GM19324 (cell line): ENCODE results near the gene FBXO31.

Experiments used
- ATAC-seq: cut with Tn5 transposase; IDR thresholded peaks from one replicate; pipeline ENCODE4 v1.9.1; 2021; ENCODE audit warnings: mild to moderate bottlenecking, moderate library complexity; ENCODE audit not compliant: unreplicated experiment, low FRiP score

FBXO31 gene

DNA sequence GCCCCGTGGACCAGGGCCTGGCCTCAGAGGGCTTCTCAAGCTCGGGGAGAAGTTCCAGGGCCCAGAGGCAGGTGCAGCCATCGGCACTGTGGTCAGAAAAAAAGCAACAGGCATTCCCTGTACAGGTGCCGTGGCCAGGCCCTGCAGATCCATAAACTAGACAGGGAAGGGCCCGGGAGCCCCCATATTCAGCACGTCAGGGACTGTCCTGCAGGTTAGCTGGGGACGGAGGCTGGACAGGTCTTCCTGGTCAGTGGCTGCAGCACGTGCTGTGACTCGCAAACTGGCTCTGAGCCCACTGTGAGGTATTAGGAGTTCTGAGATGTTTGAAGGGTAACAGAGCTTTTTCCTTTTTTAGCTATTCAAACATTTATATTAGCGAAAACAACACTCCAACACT, 51.4 kb downstream of the FBXO31 start:
- ATAC-seq: no peak

DNA sequence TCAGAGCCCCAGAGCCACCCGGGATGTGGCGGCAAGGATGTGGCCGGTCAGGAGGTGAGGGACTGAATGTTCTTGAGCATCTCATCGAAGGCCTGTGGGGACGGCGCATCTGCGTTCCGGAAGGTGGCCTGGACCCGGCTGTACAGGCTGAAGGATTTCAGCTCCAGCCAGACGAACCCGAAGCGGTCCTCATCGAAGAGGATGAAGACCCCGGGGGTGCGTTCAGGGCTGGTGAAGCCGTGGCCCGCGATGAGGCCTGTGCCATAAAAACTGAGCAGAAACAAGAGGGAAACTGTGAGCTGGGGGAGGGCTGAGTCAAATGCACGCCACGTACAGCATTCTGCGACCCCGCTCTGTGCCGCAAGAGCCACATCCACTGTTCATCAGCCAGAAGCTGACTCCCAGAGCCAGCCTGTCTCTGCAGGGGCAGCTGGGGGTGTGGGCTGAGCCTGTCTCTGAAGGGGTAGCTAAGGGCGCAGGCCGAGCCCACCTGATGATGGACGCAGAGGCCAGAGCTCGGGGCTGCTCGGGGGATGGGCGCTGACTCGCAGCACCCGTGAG, 52.3 kb downstream of the FBXO31 start:
- ATAC-seq: no peak

GRCh38 chr16:87330646-87331045, 52.9 kb downstream of the FBXO31 start:
- ATAC-seq: no peak

DNA sequence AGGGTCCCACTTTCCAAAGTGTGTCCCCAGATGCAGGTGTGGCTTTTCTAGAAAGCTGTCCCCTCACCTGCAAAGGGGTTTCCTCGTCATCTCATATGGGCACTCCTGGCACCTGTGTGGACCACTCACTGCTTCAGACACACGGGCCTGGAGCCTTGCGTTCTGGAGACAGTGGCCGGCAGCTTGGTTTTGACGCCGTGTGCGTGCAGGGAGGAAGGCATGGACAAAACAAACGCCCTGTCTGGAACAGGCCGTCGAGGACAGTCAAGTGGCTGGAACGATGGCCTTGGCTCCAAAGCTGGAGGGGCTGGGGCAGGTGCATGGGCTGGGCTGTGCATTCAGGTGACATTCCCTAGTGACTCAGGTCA, 53.3 kb downstream of the FBXO31 start:
- no peak for ATAC-seq

DNA sequence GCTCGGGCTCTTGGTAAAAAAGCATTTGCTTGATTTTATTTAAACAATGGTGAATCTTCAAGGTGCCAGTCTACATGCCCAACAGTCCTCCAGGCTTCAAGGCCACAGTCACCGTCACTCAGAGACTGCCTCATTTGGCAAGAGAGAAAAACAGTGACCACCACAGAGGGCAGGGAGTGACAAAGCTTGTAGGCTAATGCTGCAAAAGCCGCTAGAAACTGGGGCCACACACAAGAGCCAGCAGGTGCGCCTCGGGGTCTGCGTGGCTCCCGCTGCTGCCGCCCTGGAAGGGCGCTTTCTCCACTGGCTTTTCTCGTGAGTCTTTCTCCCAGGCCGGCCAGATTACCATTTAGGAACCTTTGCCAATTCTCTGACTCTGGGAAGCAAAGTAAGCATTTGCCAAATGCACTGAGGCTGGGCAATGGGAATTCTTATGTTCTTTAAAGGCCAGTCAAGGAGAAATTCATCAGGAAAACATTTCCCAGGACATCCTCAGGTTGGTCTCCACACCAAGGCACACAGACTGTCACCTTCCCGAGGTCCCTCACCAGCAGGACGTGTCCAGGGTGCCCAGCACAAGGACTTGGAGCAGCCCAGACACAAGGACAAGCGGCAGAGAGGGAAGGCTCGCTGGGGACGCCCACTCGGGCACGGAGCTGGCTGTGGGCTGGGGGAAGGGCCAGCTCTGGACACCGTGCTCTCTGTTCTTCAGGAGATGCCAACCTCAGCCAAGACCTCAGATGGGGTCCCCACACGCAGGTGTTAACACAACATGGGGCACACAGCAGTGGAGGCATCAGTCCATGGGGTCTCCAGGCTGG, 53.9 kb downstream of the FBXO31 start:
- ATAC-seq: no peak

- ATAC-seq: no peak
Observed at GRCh38 chr16:87328846-87329245, 54.7 kb downstream of the FBXO31 start.

GRCh38 chr16:87327798-87328495, 55.6 kb downstream of the FBXO31 start:
- ATAC-seq: no peak

DNA sequence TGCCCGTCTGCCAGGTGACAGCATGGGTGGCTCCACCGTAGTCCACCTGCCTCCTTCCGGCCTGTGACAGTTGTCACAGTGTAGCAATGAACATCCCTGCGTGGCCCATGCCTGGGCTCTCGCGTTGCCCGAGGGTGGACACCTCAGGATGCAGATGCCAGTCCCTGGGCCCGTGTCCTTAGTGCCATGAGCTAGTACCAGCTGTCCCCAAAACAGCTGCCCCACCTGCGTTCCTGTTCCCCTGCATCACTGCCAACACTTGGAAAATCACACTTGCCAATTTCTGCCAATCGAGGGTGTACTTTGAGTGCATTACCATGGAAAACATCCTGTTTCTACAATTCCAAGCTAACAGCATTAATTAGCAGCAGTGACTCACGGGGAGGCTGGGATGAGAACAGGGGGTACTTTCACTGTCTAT, 57.4 kb downstream of the FBXO31 start:
- no peak for ATAC-seq

DNA sequence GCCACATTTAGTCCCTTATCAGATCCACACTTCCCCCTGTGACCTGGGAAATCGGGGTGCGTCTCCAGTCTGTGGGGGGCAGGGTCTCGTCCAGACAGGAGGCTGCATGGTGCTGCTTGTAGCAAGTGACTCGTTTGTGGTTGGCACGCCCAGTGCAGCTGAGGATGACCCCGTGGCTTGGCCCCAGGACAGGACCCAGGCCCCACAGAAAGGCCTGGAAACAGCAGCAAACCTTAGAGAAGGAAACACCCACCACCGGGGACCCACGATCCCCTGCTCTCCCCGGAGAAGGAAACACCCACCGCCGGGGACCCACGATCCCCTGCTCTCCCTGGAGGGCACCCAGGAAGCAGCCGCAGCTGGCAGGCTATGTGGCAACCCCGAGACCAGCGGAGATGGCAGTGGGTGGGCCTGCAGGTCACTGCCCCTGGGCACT, 58.1 kb downstream of the FBXO31 start:
- ATAC-seq: no peak

GRCh38 chr16:87324411-87325275, 58.9 kb downstream of the FBXO31 start:
- no peak for ATAC-seq

- ATAC-seq: no peak
Observed at GRCh38 chr16:87323727-87324410, 59.7 kb downstream of the FBXO31 start.

DNA sequence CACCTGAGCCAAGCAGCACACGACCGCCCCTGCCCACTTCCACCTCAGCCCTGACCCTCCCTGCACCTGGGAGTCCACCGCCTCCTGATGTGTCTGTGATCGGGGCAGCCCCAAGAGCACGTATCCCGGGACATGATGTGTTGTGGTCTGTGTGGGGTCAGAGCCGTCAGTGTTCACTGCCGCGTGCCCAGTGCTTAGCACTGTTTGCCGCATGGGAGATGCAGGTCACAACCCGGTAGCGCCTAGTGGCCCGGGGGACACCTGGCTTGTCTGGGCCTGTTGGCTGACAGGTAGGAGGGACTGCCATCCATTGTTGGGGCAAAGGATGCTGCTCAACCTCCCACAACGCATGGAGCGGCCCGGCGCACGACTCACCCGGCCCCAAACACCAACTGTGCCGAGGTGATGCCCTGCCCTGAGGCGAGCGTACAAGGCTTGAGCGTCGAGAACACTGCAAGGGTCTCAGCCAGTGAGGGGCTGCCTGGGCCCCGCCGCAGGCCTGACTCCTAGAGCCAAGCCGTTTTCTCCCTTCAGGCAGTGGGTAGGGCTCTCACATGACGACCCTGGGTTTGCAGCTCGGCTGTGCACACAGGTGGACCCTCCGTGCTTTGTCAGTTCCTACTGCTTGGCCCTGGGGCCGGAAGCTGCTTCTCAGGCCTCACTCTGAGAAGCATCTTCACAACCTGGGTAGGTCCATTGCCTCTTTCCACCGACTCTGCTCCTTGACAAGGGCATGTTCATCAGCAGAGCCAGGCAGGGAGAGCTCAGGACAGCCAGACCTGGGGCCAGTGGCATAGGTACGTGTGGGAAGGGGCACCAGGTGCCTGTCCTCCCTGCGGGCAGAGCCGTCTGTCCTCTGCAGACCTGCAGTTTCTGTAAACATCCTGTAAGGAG, 60.5 kb downstream of the FBXO31 start:
- no peak for ATAC-seq

GRCh38 chr16:87322360-87322759, 61.2 kb downstream of the FBXO31 start:
- ATAC-seq: no peak

DNA sequence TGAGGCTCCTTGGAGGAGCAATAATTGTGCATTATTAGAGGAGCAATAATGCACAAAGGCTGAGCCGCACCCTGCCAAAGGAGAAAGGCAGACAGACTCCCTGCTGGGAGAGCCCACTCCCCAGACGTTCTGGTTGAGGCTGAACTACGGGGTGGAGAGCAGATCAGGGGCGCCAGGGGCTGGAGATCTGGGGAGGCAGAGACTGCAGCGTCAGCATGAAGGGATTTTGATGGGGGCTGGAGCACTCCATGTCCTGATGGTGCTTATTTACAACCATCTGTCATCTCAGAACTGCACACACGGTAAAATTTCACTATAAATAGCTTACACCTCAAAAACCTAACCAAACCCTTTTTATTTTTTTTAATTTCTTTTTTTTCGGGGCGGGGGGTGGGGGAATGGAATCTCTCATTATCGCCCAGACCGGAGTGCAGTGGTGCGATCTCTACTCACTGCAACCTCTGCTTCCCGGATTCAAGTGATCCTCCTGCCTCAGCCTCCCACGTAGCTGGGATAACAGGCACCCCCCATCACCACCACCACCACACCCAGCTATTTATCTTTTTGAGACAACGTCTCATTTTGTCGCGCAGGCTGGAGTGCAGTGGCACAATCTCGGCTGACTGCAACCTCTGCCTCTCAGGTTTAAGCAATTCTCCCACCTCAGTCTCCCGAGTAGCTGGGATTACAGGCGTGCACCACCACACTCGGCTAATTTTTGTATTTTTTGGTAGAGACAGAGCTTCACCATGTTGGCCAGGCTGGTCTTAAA, 62.1 kb downstream of the FBXO31 start:
- no peak for ATAC-seq

DNA sequence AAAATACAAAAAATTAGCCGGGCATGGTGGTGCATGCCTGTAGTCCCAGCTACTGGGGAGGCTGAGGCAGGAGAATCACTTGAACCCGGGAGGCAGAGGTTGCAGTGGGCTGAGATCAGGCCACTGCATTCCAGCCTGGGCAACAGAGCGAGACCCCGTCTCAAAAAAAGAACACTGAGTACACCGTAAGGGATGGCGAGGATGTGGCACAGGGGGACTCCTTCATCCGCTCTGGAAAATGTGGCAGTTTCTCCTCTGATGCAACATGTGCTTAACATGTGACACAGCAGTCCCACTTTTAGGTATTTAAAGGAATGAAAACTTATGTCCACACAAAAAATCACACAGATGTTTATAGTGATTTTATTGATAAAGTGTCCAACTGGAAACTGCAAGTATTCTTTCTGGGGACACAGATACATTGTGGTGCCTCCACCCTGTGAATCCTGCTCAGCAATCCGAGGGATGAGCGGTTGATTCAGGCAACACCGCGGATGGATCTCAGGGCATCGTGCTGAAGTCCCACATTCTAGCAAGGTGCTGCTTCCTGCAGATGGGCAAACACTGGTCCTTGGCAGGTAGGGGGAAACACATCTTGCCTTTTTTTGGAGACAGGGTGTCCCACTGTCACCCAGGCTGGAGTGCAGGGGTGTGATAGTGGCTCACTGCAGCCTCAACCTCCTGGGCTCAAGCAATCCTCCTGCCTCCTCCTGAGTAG, 62.9 kb downstream of the FBXO31 start:
- ATAC-seq: no peak

DNA sequence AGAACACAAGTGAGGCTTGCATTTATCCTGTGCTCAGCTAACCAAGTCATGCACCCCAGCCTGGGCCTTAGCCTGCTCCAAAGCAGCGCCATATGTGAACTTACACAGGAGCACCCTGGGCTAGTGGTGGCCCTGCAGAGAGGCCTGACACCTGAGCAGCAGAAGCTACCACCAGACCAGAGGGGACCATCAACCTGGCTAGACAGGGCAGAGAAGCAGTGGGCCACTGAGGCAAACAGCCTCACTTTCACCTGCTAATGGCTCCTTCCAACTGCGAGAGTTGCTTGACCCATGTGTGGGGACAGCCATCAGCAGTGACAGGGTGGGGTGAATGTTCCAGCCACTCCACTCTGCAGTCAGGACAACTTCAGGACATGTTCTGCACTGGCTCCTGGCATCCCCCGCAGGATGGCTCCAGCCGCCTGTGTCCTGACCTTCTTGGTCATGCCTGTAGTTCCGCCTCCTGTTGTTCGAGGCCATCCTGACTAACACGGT, 63.5 kb downstream of the FBXO31 start:
- ATAC-seq: no peak

DNA sequence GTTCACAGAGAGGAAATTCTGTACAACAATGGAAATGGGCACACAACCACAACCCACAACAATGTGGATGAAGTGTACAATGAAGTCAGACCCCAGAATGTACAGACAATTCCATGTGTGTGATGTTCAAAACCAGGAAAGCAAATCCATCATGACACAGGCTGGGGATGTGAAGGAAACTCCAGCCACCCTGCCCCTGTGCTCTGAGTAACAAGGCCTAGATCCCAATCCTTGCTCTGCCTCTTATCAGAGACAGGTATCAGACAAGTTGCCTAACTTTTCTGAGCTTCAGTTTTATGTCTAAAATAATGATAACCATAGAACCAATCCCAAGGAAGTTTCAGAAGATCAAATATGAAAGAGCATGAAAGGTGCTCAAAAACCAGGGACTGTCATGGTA, 64.6 kb downstream of the FBXO31 start:
- ATAC-seq: no peak
